ENCODE results near the gene ZFAND3. TPM values are rescaled to one million over a fixed set of nuclear protein-coding genes. Genes with fewer than 3 reads are reported as not detected.

Gene ZFAND3
- total and polyA plus RNA-seq, 2 of the 4 experiments (the other 2 are of a cell fraction) = 10.9 to 26.7 TPM

- POLR2A ChIA-PET (ENCODE audit: unreplicated experiment) = no interaction called here
- Histone ChIP-seq H3K4me2 (ENCODE audit: low read depth, low read length) (no peak overlapping the region), H4K91ac (ENCODE audit: insufficient read depth, low read depth, low read length) (no peak overlapping the region), H3K79me1 (ENCODE audit: low read depth in 1 of 2, low read length in 2 of 2) (no peaks in the 10 kb centered on the region), H2AK5ac (ENCODE audit: low read depth, low read length) (no peak overlapping the region), H3K27me3 (ENCODE audit: control insufficient read depth, insufficient read depth, low read length) (no peaks in the 10 kb centered on the region), H4K5ac (ENCODE audit: low read depth, low read length) (no peak overlapping the region), H3K9me1 (ENCODE audit: insufficient read depth, low read length) (peaks cover 8% of the 10 kb centered on the region; the same call in 1 of the 2 replicates), H3K4ac (ENCODE audit: low read depth, low read length) (no peak overlapping the region), H3K27ac (ENCODE audit: insufficient read depth, low read length) (no peak overlapping the region), H2BK120ac (ENCODE audit: low read depth, low read length) (no peak overlapping the region), H3K18ac (ENCODE audit: low read depth, low read length) (no peak overlapping the region), H4K8ac (ENCODE audit: low read depth in 2 of 2, low read length in 2 of 2) (no peak overlapping the region), H2AK9ac (replicated peaks; ENCODE audit: low read depth, low read length, poor library complexity) (no peak overlapping the region), H2BK20ac (ENCODE audit: low read depth, low read length) (no peak overlapping the region), H2BK15ac (ENCODE audit: low read depth, low read length) (no peak overlapping the region), H3K23ac (ENCODE audit: low read depth, low read length) (0 out of 2 replicates have a peak overlapping the region, but pooled peaks have one; percentile 42), H3K4me3 (ENCODE audit: insufficient read depth, low read depth, low read length) (no peak overlapping the region), H3K9me3 (ENCODE audit: control insufficient read depth, insufficient read depth, low read length) (no peaks in the 10 kb centered on the region), H2BK5ac (ENCODE audit: low read depth, low read length, poor library complexity, severe bottlenecking) (no peak overlapping the region), H3K9ac (ENCODE audit: low read depth, low read length) (no peak overlapping the region), H3K4me1 (ENCODE audit: control insufficient read depth, insufficient read depth, low read length) (no peaks in the 10 kb centered on the region), H2AFZ (replicated peaks; ENCODE audit: low read length, poor library complexity) (no peak overlapping the region), H3K14ac (replicated peaks; ENCODE audit: low read depth, low read length) (no peak overlapping the region), H3K36me3 (ENCODE audit: control insufficient read depth, insufficient read depth, low read length) (no peaks in the 10 kb centered on the region), H3K56ac (ENCODE audit: extremely low read depth, insufficient read depth, low read length) (no peak overlapping the region), H4K20me1 (ENCODE audit: insufficient read depth, low read length) (no peaks in the 10 kb centered on the region)
- DNase-seq (no peak), ATAC-seq (ENCODE audit: low read depth) (no peak)
- no TSS peak for BruUV-seq (replicated peaks)
- in situ Hi-C loops (cut with MboI; ENCODE audit: low sequenced_read_pairs) = no loop called here
- no CpG with 5 or more reads among the region's 5 CpGs for WGBS, 2 experiments (ENCODE audit: extremely low coverage in 2 of 2, insufficient read length in 1 of 2)
- TF ChIP-seq RCOR1 (IDR thresholded peaks at IDR 0.05; ENCODE audit: insufficient replicate concordance, low read length) (no peak), USF2 (IDR thresholded peaks at IDR 0.05; ENCODE audit: low read depth, low read length) (no peak), FOS (IDR thresholded peaks at IDR 0.05; ENCODE audit: low read depth, low read length) (no peak), MAFK (IDR thresholded peaks at IDR 0.05; ENCODE audit: low read depth, low read length) (no peak), ELK1 (IDR thresholded peaks at IDR 0.05; ENCODE audit: borderline replicate concordance, low read depth, low read length) (no peak), POLR2A (IDR thresholded peaks at IDR 0.05; ENCODE audit: low read depth, low read length) (no peak), MAZ (IDR thresholded peaks at IDR 0.05; ENCODE audit: borderline replicate concordance, low read depth, low read length) (no peak), CHD1 (IDR thresholded peaks at IDR 0.05; ENCODE audit: low read depth, low read length) (no peak), SMC3 (IDR thresholded peaks at IDR 0.05; ENCODE audit: low read depth, low read length) (no peak), CEBPB (IDR thresholded peaks at IDR 0.05; ENCODE audit: low read depth, low read length) (no peak), MXI1 (IDR thresholded peaks at IDR 0.05; ENCODE audit: borderline replicate concordance, low read depth, low read length) (no peak), CTCF (conservative IDR thresholded peaks at IDR 0.05; ENCODE audit: low read depth, low read length) (no peak), RAD21 (IDR thresholded peaks at IDR 0.05; ENCODE audit: low read length) (no peak)
- intact Hi-C loops (cut with micrococcal nuclease) = no loop called here
- dilution Hi-C loops (cut with HindIII; ENCODE audit: low sequenced_read_pairs, unreplicated experiment) = no loop called here
- CTCF ChIA-PET = no interaction called here
Observed at GRCh38 chr6:38192487-38192886, 373.0 kb downstream of the ZFAND3 start.

All from IMR-90 (cell line).